ENCODE measurements around the gene THOC1. TPM values are rescaled to one million over a fixed set of nuclear protein-coding genes. Genes with fewer than 3 reads are reported as not detected.

Gene THOC1
- total and polyA plus RNA-seq, 2 experiments from 2014 or later: 73.0 to 108 TPM

- no peaks in the 10 kb centered on the region for H3K4me1 Mint-ChIP-seq
- no peak for DNase-seq (ENCODE audit: low spot score)
- peaks cover 67% of the 10 kb centered on the region for H3K36me3 ChIP-seq (ENCODE audit: insufficient read depth)
- no peaks in the 10 kb centered on the region for H3K27me3 ChIP-seq (ENCODE audit: insufficient read depth)
- H3K4me3 Mint-ChIP-seq: no peak overlapping the region
- TF ChIP-seq EZH2 (IDR thresholded peaks at IDR 0.05; ENCODE audit: low read depth, unreplicated experiment) (no peak), STAT1 (IDR thresholded peaks at IDR 0.05; ENCODE audit: unreplicated experiment) (no peak), ZNF462 (CRISPR knock-in tag; IDR thresholded peaks at IDR 0.05) (no peak), CTCF (conservative IDR thresholded peaks at IDR 0.05; ENCODE audit: low read depth in 2 of 2) (no peak), POLR2AphosphoS5 (IDR thresholded peaks at IDR 0.05; ENCODE audit: low read depth) (no peak), EZH2phosphoT487 (IDR thresholded peaks at IDR 0.05; ENCODE audit: unreplicated experiment) (no peak), ZNF114 (CRISPR knock-in tag; IDR thresholded peaks at IDR 0.05) (no peak), REST (IDR thresholded peaks at IDR 0.05; ENCODE audit: unreplicated experiment) (no peak), ZNF331 (CRISPR knock-in tag; IDR thresholded peaks at IDR 0.05; ENCODE audit: low read depth) (no peak), NANOG (IDR thresholded peaks at IDR 0.05; ENCODE audit: borderline replicate concordance) (no peak), CREB1 (CRISPR knock-in tag; IDR thresholded peaks at IDR 0.05; ENCODE audit: low read depth) (no peak), ETS1 (IDR thresholded peaks at IDR 0.05) (no peak), JUNB (IDR thresholded peaks at IDR 0.05; ENCODE audit: unreplicated experiment) (no peak)
- H3K27me3 Mint-ChIP-seq (ENCODE audit: insufficient read depth, low read depth, poor library complexity): peaks cover 4% of the 10 kb centered on the region
- H3K4me2 ChIP-seq: no peak overlapping the region
- no peak overlapping the region for H3K4me3 ChIP-seq
- no peaks in the 10 kb centered on the region for H4K20me1 ChIP-seq (replicated peaks; ENCODE audit: insufficient read depth)
- H2AFZ ChIP-seq: no peak overlapping the region
- H3K27ac ChIP-seq (ENCODE audit: low read depth): no peak overlapping the region
- no peaks in the 10 kb centered on the region for H3K9me2 ChIP-seq (ENCODE audit: insufficient read depth)
- no peaks in the 10 kb centered on the region for H3K4me1 ChIP-seq (ENCODE audit: insufficient read depth)
- H3F3A ChIP-seq (replicated peaks; ENCODE audit: low read depth): no peaks in the 10 kb centered on the region
- H3K9me3 Mint-ChIP-seq: no peaks in the 10 kb centered on the region
- H3K27ac Mint-ChIP-seq: no peak overlapping the region
- ATAC-seq: no peak
- peaks cover 61% of the 10 kb centered on the region for H3K36me3 Mint-ChIP-seq (ENCODE audit: low read depth)
- no peaks in the 10 kb centered on the region for H3K79me2 ChIP-seq (replicated peaks; ENCODE audit: insufficient read depth)
Observed at GRCh38 chr18:220708-221107, 47.1 kb downstream of the THOC1 start.

Measured in GM23338 (cell line).